22Rv1 (cell line): Measurements from ENCODE around the gene IL20.
A peak's percentile ranks its signal among the peaks of the same experiment; 100 is the strongest.

Source experiments
- H3K27ac ChIP-seq: fragments of 450-650 bp; 2 replicates; pipeline ENCODE4 v1.5.1; 2017
- CTCF ChIP-seq: fragments of 450-650 bp; IDR thresholded peaks from 2 replicates; pipeline ENCODE4 v1.5.1; 2017; ENCODE audit warnings: mild to moderate bottlenecking
- ZFX ChIP-seq: fragments of 450-650 bp; IDR thresholded peaks from 2 replicates; pipeline ENCODE4 v1.6.1; 2017; ENCODE audit warnings: antibody characterized with exemption, borderline replicate concordance

The IL20 gene

GRCh38 chr1:206909883-206910318 is 44.5 kb downstream of the IL20 start:
- TF ChIP-seq CTCF (no peak), ZFX (no peak)
- peak overlapping the region; percentile 72 for H3K27ac ChIP-seq

- no peak overlapping the region for H3K27ac ChIP-seq
- peak; percentile 99 for TF ChIP-seq CTCF
- no peak for TF ChIP-seq ZFX
Measured at GRCh38 chr1:206911064-206911663, 45.7 kb downstream of the IL20 start.

- TF ChIP-seq ZFX (no peak), CTCF (peak; percentile 94)
- no peak overlapping the region for H3K27ac ChIP-seq
Measured at GRCh38 chr1:206912445-206913095, 47.1 kb downstream of the IL20 start.

GRCh38 chr1:206913766-206914537 is 48.5 kb downstream of the IL20 start:
- TF ChIP-seq ZFX (no peak), CTCF (no peak)
- no peak overlapping the region for H3K27ac ChIP-seq

- TF ChIP-seq ZFX (no peak), CTCF (no peak)
- no peak overlapping the region for H3K27ac ChIP-seq
Measured at GRCh38 chr1:206915030-206915735, 49.8 kb downstream of the IL20 start.

GRCh38 chr1:206916000-206916709 is 50.7 kb downstream of the IL20 start:
- H3K27ac ChIP-seq, result no peak overlapping the region
- TF ChIP-seq CTCF (no peak), ZFX (no peak)
